Stimulated activated effector memory CD8-positive, alpha-beta T cell treated with anti-CD3 and anti-CD28 coated beads, Interleukin-12 subunit alpha, Interleukin-12 subunit beta, amount 100 ng/mL, for 72 hours (primary cell): ENCODE data around the gene OR52L1.
"Not testable (repeated sequence)": the region's sequence is repeated elsewhere in the genome, so short reads cannot be mapped to it uniquely, and the experiment has no call there.

Experiments used
- ATAC-seq: fragments of 150-1000 bp; cut with Tn5 transposase; 2 replicates; pipeline ENCODE4 v1.10.0; 2021
- DNase-seq, 2 donors: peaks; one replicate each; pipeline ENCODE4 v3.0.0; 2021 to 2022; ENCODE audit warnings: low spot score in 2 of 2
- H3K27ac Mint-ChIP-seq: one replicate; pipeline ENCODE4 v1.8.0; 2022; ENCODE audit warnings: mild to moderate bottlenecking, mixed read lengths
- H3K36me3 Mint-ChIP-seq: one replicate; pipeline ENCODE4 v1.8.0; 2022; ENCODE audit warnings: mild to moderate bottlenecking, mixed read lengths
- H3K4me1 Mint-ChIP-seq: one replicate; pipeline ENCODE4 v1.8.0; 2022; ENCODE audit warnings: mixed read lengths
- H3K4me3 Mint-ChIP-seq: one replicate; pipeline ENCODE4 v1.8.0; 2022; ENCODE audit warnings: mild to moderate bottlenecking, mixed read lengths
- H3K9me3 Mint-ChIP-seq: one replicate; pipeline ENCODE4 v1.8.0; 2022; ENCODE audit warnings: mixed read lengths

Gene OR52L1

GRCh38 chr11:5973530-5973929 lies 13.3 kb downstream of the OR52L1 start:
- Mint-ChIP-seq H3K4me3 (no peak overlapping the region), H3K4me1 (no peaks in the 10 kb centered on the region), H3K9me3 (peaks cover 2% of the 10 kb centered on the region), H3K36me3 (no peaks in the 10 kb centered on the region), H3K27ac (no peak overlapping the region)
- ATAC-seq (no peak), DNase-seq (no peak)

- H3K27ac Mint-ChIP-seq: no peak within 1 kb of the TSS
- H3K4me1 Mint-ChIP-seq: no peaks in the 10 kb centered on the region
- no peak within 1 kb of the TSS for H3K4me3 Mint-ChIP-seq
- DNase-seq (no peak), ATAC-seq (no peak)
- no peaks in the 10 kb centered on the region for H3K36me3 Mint-ChIP-seq
- H3K9me3 Mint-ChIP-seq: peaks cover 7% of the 10 kb centered on the region
Observed at GRCh38 chr11:5968394-5968793, 18.4 kb downstream of the OR52L1 start, which contains the start of gene OR56A5. OR56A5 (minus strand) TSS chr11:5968494; CDS start chr11:5968494, 0 bp downstream.

GRCh38 chr11:5967708-5968107 lies 19.1 kb downstream of the OR52L1 start:
- peak; percentile 52 for ATAC-seq
- Mint-ChIP-seq H3K36me3 (no peaks in the 10 kb centered on the region), H3K9me3 (peaks cover 13% of the 10 kb centered on the region), H3K4me1 (no peaks in the 10 kb centered on the region), H3K4me3 (no peak overlapping the region), H3K27ac (no peak overlapping the region)
- DNase-seq: no peak

- no peaks in the 10 kb centered on the region for H3K36me3 Mint-ChIP-seq
- ATAC-seq (no peak), DNase-seq (no peak)
- H3K4me1 Mint-ChIP-seq: no peaks in the 10 kb centered on the region
- H3K27ac Mint-ChIP-seq: no peak overlapping the region
- H3K4me3 Mint-ChIP-seq: no peak overlapping the region
- H3K9me3 Mint-ChIP-seq: peaks cover 13% of the 10 kb centered on the region
Observed at GRCh38 chr11:5966958-5967357, 19.8 kb downstream of the OR52L1 start.

- not testable (repeated sequence) for H3K4me3 Mint-ChIP-seq, H3K36me3 Mint-ChIP-seq, H3K27ac Mint-ChIP-seq, H3K4me1 Mint-ChIP-seq, DNase-seq, ATAC-seq
- peaks cover 13% of the 10 kb centered on the region for H3K9me3 Mint-ChIP-seq
Observed at GRCh38 chr11:5960704-5961320, 26.0 kb downstream of the OR52L1 start.

- DNase-seq (no peak), ATAC-seq (no peak)
- Mint-ChIP-seq H3K4me1 (no peaks in the 10 kb centered on the region), H3K9me3 (no peaks in the 10 kb centered on the region), H3K4me3 (no peak overlapping the region), H3K36me3 (no peaks in the 10 kb centered on the region), H3K27ac (no peak overlapping the region)
Observed at GRCh38 chr11:5955586-5955985, 31.2 kb downstream of the OR52L1 start.

GRCh38 chr11:5941951-5942350 lies 44.8 kb downstream of the OR52L1 start, which contains the start of gene OR56A3:
OR56A3 (plus strand) TSS chr11:5942251; CDS start chr11:5947347, 5,096 bp downstream.
- Mint-ChIP-seq H3K4me3 (no peak within 1 kb of the TSS), H3K27ac (no peak within 1 kb of the TSS), H3K9me3 (no peaks in the 10 kb centered on the region), H3K36me3 (no peaks in the 10 kb centered on the region), H3K4me1 (no peaks in the 10 kb centered on the region)
- ATAC-seq (no peak), DNase-seq (no peak)

GRCh38 chr11:5940748-5941147 lies 46.0 kb downstream of the OR52L1 start:
- H3K9me3 Mint-ChIP-seq: no peaks in the 10 kb centered on the region
- no peak for ATAC-seq
- H3K4me1 Mint-ChIP-seq: no peaks in the 10 kb centered on the region
- H3K4me3 Mint-ChIP-seq: no peak overlapping the region
- no peak overlapping the region for H3K27ac Mint-ChIP-seq
- H3K36me3 Mint-ChIP-seq: no peaks in the 10 kb centered on the region
- no peak for DNase-seq

GRCh38 chr11:5938603-5938965 lies 48.2 kb downstream of the OR52L1 start:
- Mint-ChIP-seq H3K9me3 (no peaks in the 10 kb centered on the region), H3K4me3 (no peak overlapping the region), H3K27ac (no peak overlapping the region), H3K4me1 (no peaks in the 10 kb centered on the region), H3K36me3 (no peaks in the 10 kb centered on the region)
- no peak for ATAC-seq
- no peak for DNase-seq

GRCh38 chr11:5937868-5938602 lies 48.8 kb downstream of the OR52L1 start:
- Mint-ChIP-seq H3K9me3 (no peaks in the 10 kb centered on the region), H3K36me3 (no peaks in the 10 kb centered on the region), H3K27ac (no peak overlapping the region), H3K4me3 (no peak overlapping the region), H3K4me1 (no peaks in the 10 kb centered on the region)
- DNase-seq (no peak), ATAC-seq (no peak)
